Activated CD8-positive, alpha-beta memory T cell treated with anti-CD3 and anti-CD28 coated beads, Interleukin-2, amount 50 U/mL, for 24 hours (primary cell): ENCODE measurements around the gene CTSO.
"Not testable (repeated sequence)": the region's sequence is repeated elsewhere in the genome, so short reads cannot be mapped to it uniquely, and the experiment has no call there.

Experiments used
- DNase-seq: peaks from one replicate; pipeline ENCODE4 v3.0.0-alpha.2; 2020; ENCODE audit errors: extremely low read depth

CTSO gene

DNA sequence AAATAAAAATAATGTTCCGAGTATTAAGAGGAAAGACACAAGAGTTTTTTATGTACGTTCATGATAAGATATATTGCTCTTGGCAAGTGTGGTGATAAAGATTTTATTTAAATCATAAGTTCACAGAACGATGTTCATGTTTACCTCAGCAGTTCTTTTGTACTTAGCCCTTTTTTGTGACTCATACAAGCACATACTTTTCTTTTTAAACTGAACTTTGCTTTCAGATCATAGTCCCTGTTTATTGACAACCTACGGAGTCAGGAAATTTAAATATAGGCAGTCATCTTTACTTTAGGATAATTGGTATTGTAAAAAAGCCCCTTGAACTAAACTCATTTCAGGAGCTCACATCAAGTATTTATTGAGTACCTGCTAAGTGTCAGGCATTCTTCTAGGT, 1.3 kb upstream of the CTSO start:
- no peak for DNase-seq

DNA sequence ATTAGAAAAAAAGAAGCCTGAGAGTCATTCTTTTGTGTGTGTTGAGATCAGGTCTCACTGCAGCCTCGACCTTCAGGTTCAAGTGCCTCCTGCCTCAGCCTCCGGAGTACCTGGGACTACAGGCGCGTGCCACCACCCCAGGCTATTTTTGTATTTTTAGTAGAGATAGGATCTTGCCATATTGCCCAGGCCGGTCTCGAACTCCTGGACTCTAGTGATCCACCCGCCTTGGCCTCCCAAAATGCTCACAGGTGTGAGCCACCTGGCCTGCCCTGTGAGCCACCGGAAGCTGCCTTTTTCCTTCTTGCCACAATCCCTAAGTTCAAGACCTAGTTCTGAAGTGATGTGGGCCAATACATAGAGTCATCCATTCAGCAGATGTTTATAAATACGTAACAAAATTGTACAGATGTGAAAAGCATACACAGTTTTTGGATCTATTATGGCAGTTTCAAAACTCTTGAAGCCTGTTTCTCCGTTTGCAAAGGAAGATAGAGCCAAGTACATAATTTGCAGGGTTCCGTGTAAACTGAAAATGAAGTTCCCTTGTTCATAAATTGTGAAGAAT, 536 bp upstream of the CTSO start:
- no peak for DNase-seq

DNA sequence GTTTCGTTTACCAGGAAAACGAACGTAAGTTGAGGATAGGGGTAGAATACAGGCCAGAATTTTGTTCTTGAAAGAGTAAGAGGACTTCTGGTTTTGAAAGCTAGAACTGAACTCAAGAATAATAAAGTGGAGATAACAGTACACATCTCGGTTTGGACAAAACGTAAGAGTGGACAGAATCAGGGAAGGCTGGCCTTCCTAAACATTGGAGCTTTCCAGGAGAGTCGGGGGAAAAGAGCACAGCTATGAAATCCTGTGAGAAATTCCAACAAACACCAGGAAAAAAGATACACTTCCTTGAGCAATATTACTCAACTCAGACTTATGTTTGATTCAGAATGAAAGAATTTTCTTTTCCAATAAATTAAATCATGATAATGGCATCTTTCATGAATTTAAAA, 1.2 kb downstream of the CTSO start:
- no peak for DNase-seq

DNA sequence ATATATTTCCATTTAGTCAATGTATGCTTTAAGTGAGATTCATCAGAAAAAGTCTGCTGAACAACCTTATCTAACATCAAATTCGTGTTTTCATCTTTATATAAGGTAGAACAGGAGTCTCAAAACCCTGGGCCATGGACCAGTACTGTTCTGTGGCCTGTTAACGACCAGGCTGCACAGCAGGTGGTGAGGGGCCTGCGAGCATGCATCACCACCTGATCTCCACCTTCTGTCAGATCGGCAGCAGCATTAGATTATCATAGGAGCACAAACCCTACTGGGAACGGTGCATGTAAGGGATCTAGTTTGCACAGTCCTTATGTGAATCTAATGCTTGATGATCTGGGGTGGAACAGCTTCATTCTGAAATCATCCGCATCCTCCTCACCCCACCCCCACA, 3.2 kb downstream of the CTSO start:
- DNase-seq, result no peak

DNA sequence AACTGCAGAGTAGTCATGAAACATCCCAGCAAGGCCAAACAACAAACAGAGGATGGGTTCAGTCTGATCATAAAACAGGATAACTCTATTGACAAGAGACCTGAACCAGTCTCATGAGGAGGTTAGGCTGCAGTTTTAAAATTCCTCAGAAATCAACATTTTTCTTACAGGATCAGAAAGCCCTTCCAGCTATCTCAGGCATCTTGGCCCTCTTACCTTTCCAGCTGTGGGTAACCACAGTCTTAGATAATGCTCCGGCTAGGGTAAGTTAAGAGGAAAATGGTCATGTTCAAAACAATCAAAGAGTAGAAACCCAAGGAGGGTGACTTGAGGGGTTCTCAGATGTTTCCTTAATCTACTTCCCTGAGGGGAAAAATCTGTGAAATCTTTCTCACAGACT, 5.1 kb downstream of the CTSO start:
- DNase-seq, result no peak

DNA sequence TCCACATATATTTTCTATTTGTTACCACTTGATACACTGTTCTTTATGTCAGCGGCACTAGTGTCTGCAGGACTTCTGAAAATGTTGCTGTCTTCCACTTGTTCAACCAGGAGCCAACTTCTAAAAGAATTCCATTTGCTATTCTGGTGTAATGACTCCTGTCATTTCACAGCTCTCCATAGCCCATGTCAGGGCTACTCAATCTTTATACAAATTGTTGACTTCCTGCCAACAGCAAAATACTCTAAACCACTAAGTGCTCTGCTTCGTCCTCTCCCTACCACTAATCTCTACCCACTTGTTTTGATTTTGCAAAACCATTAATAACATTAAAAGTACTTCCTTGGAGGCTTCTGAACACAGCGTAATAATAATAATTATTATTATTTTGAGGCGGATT, 7.2 kb downstream of the CTSO start:
- DNase-seq, result no peak

DNA sequence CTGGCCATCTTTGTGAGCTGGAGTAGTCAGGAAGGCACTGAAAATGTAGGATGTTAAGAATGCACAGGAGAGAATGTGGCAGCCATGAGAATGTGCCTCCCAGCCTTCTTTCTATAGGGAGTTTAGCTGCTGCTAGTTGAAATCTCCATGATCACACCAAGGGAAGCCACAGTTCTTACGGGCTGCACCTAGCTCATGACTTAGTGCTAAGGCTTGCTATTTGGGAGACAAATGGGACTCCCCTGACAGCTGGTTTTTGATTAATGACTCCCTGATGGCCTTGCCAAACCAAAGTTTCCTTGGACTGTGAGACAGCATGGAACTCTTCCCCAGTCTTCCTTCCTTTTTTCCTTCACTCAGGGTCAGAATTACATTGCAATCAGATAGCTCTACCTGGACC, 9.2 kb downstream of the CTSO start:
- no peak for DNase-seq

DNA sequence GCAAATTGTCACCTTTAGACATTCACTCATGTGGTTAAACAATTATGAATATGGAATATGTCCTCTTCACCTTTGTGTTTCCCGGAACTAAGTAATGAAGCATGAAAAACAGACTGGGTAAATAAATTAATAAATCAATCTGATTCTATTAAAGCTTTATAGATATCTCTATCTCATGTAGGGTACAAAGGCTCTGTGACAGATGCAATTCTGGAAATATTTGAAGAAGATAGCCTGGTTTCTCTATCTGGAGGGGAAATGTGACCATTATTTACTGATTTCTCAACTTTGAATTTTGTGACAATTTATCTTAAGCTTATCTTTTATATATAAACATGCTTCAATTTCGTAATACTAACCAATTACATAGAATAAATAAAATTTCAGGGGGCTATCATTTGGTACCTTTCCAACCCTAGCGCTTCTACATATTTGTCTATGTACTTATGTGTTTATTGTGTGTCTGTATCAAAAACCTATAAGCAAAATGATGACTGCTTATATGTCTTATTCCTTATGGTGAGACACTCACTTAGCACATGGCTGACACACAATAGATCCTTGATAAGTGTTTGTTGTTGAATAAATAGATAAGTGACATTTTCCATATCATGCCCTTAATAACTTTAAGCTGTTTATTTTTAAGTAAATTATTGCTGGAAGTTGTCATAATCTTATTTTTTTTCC, 9.9 kb downstream of the CTSO start:
- DNase-seq, result no peak

DNA sequence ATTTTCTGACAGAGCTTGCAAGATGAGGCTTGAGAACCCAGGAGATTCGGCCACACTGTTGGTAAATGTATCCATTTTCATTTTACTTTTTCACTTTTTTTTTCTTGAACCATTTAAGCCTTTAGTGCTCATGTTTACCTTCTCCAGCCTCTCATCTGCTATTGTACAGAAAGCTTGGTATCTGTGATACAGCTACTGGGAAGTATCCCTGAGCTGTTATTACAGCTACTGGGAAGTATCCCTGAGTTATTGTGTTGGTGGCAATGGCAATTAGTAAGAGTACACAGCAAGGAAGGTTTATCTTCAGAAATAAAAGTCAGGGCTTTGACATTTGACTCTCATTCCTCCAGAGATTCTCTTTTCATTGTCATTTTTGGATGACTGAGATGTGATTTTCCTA, 11.8 kb downstream of the CTSO start:
- no peak for DNase-seq

DNA sequence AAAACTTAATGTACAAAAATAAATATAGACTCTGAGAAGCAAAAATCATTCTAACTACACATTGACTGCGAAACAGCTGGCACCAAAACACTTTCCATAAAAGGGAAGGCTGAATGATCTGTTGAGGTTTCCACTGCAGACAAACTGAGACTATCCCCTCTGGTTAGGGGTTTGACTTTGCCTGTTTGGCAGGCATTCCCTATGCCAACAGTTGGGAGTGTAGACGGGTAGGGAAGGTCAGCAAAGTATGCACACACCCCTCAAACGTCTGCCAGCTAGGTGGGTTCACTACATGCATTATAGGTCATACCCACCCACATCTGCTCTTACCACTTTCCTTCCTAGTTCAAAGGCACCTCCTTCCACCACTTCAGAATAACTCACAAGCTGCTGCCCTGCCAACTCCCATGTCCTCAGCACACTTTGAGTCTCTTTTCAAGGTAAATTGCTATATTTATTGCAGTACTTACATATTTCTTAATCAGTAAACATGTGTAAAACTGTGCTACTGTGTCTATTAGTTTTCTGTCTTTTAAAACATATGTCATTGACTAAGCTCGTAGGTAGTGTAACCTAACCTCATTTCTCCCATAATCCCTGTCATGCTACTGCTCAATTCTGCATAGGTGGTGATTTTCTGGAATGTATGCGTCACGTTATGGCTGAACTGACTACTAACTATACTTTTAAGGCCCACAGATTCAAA, 12.4 kb downstream of the CTSO start:
- DNase-seq, result no peak

DNA sequence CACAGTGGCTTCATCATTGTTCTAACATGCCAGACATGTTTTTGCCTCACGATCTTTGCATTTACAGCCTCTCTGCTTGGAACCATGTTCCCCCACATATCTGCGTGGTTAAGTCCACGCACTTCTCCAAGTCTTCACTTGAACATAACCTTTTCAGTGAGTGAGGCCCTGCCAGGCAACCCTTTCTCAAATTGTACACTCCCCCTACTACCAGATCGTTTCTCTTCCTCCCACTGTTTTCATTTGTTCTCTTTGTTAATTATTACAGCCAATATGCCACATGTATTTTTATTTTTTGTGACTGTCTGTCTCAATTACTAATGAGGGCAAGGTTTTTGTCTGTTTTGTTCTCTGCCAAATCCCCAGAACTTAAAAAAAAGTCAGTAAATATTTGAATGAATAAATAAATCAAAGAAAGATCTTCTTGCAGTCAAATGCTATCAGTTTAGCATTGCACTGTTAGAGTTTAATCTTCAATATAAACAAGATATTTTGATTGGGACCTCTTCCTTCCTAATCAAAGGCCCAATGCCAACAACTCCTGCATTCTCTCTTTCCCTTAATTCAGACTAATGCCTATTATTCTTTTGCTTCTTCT, 18.2 kb downstream of the CTSO start:
- DNase-seq, result no peak

DNA sequence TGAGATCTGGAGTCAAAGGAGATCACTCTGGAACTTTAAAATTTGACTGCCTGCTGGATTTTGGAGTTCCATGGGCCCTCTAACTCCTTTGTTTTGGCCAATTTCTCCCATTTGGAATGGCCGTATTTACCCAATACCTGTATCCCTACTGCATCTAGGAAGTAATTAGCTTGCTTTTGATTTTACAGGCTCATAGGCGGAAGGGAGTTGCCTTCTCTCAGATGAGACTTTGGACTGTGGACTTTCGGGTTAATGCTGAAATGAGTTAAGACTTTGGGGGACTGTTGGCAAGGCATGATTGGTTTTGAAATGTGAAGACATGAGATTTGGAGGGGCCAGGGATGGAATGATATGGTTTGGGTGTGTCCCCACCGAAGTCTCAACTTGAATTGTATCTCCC, 19.0 kb downstream of the CTSO start:
- DNase-seq, result not testable (repeated sequence)

DNA sequence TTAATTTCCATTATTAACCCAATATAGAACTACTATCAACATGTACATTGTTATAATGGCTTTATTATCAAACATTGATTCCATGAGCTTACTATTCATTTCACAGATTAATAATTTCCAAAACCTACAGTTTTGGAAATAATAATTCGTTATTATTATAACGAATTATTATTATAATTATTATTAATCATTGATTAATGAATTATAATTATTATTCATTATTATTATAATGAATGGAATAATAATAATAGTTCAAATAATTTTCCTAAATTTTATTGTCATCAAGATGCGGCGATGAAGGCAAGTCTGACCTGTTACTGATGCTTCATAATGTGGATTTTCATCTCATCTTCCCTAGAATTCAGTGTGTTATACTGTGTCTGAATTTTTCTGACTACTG, 22.0 kb downstream of the CTSO start:
- DNase-seq, result no peak

DNA sequence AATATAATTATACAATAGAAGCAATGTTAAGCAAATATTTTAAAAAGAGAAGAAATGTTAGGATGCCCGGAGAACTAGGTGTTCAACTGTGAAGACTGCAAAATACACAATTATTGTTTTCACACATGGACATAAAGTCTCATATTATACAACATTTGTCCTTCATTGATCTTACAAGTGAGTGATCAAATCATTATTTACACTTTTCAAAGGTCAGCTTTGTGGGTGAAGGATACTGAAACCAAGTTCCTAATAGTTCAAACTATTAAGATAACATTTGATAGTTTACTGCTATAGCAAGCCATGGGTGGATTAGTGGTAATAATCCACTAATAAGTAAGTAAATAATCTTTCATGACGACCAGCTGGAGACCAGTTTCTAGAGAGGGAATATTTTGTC, 23.3 kb downstream of the CTSO start:
- no peak for DNase-seq

DNA sequence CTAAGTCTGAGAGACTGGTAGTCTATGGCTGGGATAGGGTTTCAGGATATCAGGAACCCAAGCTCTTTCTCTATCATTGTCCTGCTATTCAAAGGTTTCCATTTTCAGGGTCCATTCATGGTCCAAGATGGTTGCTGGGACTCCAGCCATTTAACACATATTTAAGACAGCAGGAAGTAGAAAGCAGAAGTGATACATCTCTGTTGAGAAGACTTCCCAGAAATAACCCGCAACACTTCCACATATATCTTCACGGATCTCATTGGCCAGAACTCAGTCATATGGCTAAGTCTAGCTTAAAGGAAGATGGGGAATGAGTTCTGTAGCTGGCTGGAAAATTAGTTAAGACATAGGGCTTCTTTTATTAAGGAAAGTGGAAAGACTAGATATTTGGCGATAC, 23.8 kb downstream of the CTSO start:
- no peak for DNase-seq

DNA sequence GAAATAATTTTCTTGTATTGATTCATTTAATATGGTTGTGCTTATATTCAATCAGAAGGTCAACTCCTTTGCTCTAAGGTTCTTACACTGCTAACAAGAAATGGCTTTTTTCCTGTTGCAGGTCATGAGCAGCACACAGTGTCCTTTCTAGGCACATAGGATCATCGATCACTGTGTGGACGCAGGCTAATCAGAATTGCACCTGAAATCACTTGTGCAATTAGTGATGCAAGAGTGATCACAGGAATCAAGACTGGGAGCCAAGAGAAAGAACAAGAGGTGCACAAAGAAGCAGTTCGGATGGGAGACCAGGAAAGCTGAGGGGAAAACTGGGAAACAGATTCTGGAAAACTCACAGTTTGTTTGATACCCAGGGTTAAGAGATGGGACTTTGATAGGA, 29.0 kb downstream of the CTSO start:
- no peak for DNase-seq

DNA sequence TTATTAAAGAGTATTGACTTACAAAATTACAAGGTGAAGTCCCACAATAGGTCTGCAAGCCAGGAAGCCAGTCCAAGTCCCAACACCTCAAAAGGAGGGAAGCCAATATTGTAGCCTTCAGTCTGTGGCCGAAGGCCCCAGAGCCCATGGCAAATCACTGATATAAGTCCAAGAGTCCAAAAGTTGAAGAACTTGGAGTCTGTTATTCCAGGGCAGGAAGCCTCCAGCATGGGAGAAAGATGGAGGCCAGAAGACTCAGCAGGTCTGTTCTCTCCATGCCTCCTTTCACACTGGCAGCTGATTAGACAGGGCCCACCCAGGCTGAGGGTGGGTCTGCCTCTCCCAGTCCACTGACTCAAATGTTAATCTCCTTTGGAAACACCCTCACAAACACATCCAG, 32.1 kb downstream of the CTSO start:
- no peak for DNase-seq

DNA sequence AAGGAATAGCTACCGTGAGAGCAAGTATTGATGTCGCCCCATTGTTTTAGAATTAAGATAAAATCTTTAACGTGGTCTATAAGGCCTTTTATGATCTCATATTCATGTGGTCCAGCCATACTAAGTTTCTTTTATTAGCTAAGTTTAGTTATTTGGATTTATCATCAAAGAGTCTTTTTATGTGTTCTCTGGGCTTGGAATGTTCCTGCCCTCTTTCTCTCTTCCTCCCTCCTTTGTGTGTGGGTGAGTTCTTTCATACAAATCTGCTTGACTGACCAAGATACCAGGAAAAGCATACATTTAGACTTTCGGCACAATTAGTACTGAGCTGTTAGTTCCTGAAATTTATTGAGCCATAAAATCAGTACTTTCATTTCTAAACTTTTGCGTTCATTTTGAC, 38.9 kb downstream of the CTSO start:
- DNase-seq, result no peak

DNA sequence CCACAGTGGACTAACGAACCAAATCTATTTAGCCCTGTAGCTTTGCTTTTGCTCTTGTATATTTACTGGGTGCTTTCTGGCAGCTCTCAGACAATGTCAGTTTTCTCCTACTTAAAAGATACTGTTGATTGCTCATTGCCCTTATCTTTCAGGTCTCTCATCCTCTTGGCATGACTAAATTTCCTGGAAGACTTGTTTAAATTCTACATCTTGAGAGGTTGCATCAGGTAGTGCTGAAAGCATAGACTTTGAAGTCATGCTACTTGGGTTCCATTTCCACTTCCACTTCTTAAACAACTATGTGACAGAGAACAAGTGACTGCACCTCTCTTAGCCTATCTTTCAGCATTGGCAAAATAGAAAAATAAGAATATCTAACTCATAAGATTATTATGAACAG, 41.8 kb downstream of the CTSO start:
- no peak for DNase-seq

DNA sequence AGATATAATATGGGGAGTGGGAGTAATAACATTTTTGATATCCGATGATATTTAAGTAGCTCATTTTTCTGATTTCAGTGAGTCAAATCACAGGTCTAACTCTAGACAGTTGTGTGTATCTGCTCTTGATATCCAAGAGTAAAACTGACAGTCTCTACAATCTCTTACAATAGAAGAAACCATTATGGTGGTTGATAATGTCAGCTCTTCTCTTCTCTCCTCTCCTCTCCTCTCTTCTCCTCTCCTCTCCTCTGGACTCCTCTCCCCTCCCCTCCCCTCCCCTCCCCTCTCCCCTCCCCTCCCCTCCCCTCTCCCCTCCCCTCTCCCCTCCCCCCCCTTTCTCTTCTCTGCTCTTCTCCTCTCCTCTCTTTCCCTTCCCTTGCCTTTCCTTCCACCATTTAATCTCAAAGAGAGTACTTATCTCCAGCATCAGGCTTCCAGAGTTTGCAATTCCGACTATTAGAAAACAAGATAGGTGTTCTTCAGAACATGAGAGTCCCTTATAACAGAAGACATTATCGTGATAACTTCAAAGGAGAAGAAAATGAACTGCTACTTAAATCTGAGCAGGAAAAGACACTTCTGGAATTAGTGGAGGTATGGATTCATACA, 43.9 kb downstream of the CTSO start:
- no peak for DNase-seq

DNA sequence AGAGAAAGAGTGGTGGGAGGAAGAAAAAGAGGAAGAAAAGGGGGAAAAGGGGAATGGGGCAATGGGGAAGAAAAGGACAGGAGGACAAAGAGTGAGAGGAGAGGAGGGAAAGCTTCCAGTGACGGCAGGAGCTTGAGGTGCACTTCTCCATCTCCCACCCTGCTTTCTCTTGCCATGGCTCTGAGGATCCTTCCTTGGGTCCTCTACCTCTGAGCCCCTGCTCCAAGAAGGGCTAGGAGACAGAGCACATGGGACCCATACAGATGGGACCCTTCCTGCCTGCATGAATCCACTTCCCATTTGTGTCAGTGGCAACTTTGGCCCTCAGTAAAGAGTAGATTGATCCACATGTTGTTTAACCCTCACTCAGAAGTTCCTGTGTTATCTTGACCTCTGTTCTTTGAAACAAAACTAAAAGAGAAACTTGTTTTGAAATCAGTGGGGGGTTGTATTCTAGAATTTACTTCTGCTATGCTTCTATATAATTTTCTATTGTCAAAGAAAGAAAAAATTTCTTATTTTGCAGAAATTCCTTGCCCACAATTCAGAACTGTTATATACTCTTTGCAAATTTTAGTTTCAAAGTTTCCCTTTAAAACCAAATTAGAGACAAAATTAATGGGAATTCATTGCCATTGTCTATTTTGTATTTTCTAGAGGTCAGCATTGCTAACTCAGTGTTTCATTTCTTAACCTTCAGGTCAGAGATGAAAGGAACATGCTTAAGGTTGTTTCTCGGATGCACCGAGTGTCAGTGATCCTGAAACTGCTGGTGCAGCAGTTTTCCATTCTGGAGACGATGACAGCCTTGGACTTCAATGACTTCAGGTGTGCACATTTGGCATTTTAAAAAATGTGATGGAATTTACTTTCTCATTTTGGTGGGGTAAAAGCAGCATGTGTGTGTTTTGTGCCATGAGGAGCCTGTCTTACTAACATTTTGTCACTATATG, 45.2 kb downstream of the CTSO start:
- DNase-seq, result no peak

DNA sequence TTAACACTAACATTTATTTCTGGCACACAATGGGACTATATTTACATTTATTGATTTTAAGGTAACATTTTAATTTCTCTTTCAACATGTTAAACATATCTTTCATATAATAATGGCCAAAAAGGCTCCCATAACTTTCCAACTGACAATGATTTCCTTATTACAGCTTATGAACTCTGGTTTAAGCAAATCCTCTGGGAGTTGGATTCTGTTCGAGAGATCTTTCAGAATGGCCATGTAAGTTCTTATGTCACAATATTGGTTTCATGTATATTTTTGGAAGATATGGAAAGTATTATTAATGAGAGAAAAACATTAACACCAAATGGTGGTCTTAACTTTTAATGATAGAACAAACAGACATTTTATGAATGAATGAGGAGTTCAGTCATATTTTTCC, 46.1 kb downstream of the CTSO start:
- DNase-seq, result no peak
